HepG2 (cell line): ENCODE results near the gene SUMO1. TPM values are rescaled to one million over a fixed set of nuclear protein-coding genes. Genes with fewer than 3 reads are reported as not detected.

Experiments used
- ATAC-seq: fragments of 200-7000 bp; cut with Tn5 transposase; 3 replicates; pipeline ENCODE4 v1.9.1; 2020; ENCODE audit warnings: mild to moderate bottlenecking, moderate library complexity
- BruUV-seq: library from RNA; stranded (reverse); fragments of 400-500 nt; replicated peaks from 2 replicates; lab custom pipeline; 2021; lab: Mats Ljungman, UMichigan
- CTCF ChIA-PET: fragments of 300-600 bp; formaldehyde crosslinking; extraction: SDS; loops from one replicate; lab custom pipeline; 2021; ENCODE audit warnings: low total read pairs, inconsistent platforms, low intra/inter-chr PET ratio; lab: Yijun Ruan, JAX
- POLR2A ChIA-PET: fragments of 350-600 bp; sonication (Branson Sonifier 250); formaldehyde crosslinking; loops from one replicate; lab custom pipeline; 2020; ENCODE audit warnings: antibody characterized with exemption, inconsistent platforms; lab: Yijun Ruan, JAX
- DNase-seq: peaks from one replicate; pipeline ENCODE4 v3.0.0-alpha.2; 2015; ENCODE audit warnings: low spot score
- FAIRE-seq: peaks from 3 replicates; lab custom pipeline; 2011; peaks lifted over from hg19 to GRCh38; lab: Jason Lieb, UNC
- H2AFZ ChIP-seq: one replicate; pipeline ENCODE4 v1.6.1; 2011; ENCODE audit warnings: low read length, inconsistent platforms
- H3K27ac ChIP-seq: fragments of 300-600 bp; 3 replicates; pipeline ENCODE4 v1.8.0; 2011; ENCODE audit warnings: mixed run types, mild to moderate bottlenecking, mixed read lengths, low read length, inconsistent platforms; ENCODE audit not compliant: insufficient read depth; ENCODE audit errors: extremely low read length
- H3K27me3 ChIP-seq, 2 experiments: fragments of 200-600 bp in 1 of 2; 2 replicates in 1 of 2; 3 replicates in 1 of 2; pipeline versions ENCODE4 v1.6.0 to v1.8.0; 2011; ENCODE audit warnings: low read length in 2 of 2, mild to moderate bottlenecking in 2 of 2, moderate library complexity in 2 of 2, inconsistent platforms in 1 of 2; ENCODE audit not compliant: insufficient read depth in 2 of 2, control insufficient read depth in 1 of 2
- H3K36me3 ChIP-seq, 2 experiments: fragments of 200-600 bp in 1 of 2; replicated peaks in 1 of 2; 2 replicates in 1 of 2; 3 replicates in 1 of 2; pipeline versions ENCODE4 v1.5.1 to v1.8.0; 2011; ENCODE audit warnings: low read length in 2 of 2, inconsistent platforms in 1 of 2; ENCODE audit not compliant: insufficient read depth in 2 of 2, control insufficient read depth in 1 of 2
- H3K4me1 ChIP-seq: 2 replicates; pipeline ENCODE4 v1.5.1; 2012; ENCODE audit warnings: low read length, inconsistent platforms; ENCODE audit not compliant: insufficient read depth
- H3K4me2 ChIP-seq: 2 replicates; pipeline ENCODE4 v1.6.0; 2011; ENCODE audit warnings: low read depth, low read length, inconsistent platforms
- H3K4me3 ChIP-seq, 3 experiments: fragments of 200-600 bp in 1 of 3; sonication (generic), shearing (Covaris generic) in 1 of 3; replicated peaks in 1 of 3; 2 replicates each; pipeline ENCODE4 v1.5.1; 2011 to 2016; ENCODE audit warnings: low read length in 3 of 3, inconsistent platforms in 2 of 3, low read depth in 2 of 3, mild to moderate bottlenecking in 2 of 3, control low read depth in 1 of 3, mixed read lengths in 1 of 3; ENCODE audit not compliant: insufficient read depth in 1 of 3
- H3K79me2 ChIP-seq: one replicate; pipeline ENCODE4 v1.6.1; 2011; ENCODE audit warnings: low read length, inconsistent platforms; ENCODE audit not compliant: insufficient read depth
- H3K9ac ChIP-seq: 2 replicates; pipeline ENCODE4 v1.6.0; 2011; ENCODE audit warnings: mild to moderate bottlenecking, low read depth, low read length, inconsistent platforms; ENCODE audit not compliant: insufficient read depth
- H3K9me3 ChIP-seq: 2 replicates; pipeline ENCODE4 v1.5.1; 2012; ENCODE audit warnings: mild to moderate bottlenecking, low read length
- H4K20me1 ChIP-seq: 2 replicates; pipeline ENCODE4 v1.6.0; 2011; ENCODE audit warnings: inconsistent platforms, mild to moderate bottlenecking, low read length, moderate library complexity; ENCODE audit not compliant: insufficient read depth
- ARNT2 ChIP-seq: sonication (generic); formaldehyde crosslinking; IDR thresholded peaks from 2 replicates; pipeline ENCODE4 v1.8.0; 2022; ENCODE audit warnings: mild to moderate bottlenecking, low read depth, missing genetic modification reagents, moderate library complexity
- JDP2 ChIP-seq: sonication (generic); formaldehyde crosslinking; IDR thresholded peaks from 2 replicates; pipeline ENCODE4 v1.8.1; 2022; ENCODE audit warnings: missing genetic modification reagents, borderline replicate concordance
- KLF6 ChIP-seq: IDR thresholded peaks from 2 replicates; pipeline ENCODE4 v1.8.0; 2016; ENCODE audit warnings: missing biosample characterization, missing genetic modification reagents
- KLF9 ChIP-seq: IDR thresholded peaks from 2 replicates; pipeline ENCODE4 v1.6.1; 2016; ENCODE audit warnings: low read depth
- MBNL3 ChIP-seq: fragments of 250-450 bp; sonication (Bioruptor Pico); conservative IDR thresholded peaks from 2 replicates; pipeline ENCODE4 v1.8.0; 2022; ENCODE audit warnings: mild to moderate bottlenecking, inconsistent platforms
- REPIN1 ChIP-seq: sonication (generic); formaldehyde crosslinking; IDR thresholded peaks from 2 replicates; pipeline ENCODE4 v1.8.0; 2022; ENCODE audit warnings: missing genetic modification reagents, low read depth, mild to moderate bottlenecking, borderline replicate concordance
- RXRA ChIP-seq: sonication (generic); formaldehyde crosslinking; IDR thresholded peaks from 2 replicates; pipeline ENCODE4 v1.5.1; 2020; ENCODE audit warnings: missing genetic modification reagents
- SMAD9 ChIP-seq: sonication (generic); formaldehyde crosslinking; IDR thresholded peaks from 2 replicates; pipeline ENCODE4 v1.5.1; 2020; ENCODE audit warnings: mild to moderate bottlenecking, missing genetic modification reagents
- SP2 ChIP-seq: sonication (generic); formaldehyde crosslinking; IDR thresholded peaks from 2 replicates; pipeline ENCODE4 v1.5.1; 2020; ENCODE audit warnings: mild to moderate bottlenecking, missing genetic modification reagents
- STAG1 ChIP-seq: sonication (generic); formaldehyde crosslinking; IDR thresholded peaks from 2 replicates; pipeline ENCODE4 v1.4.0; 2020; ENCODE audit warnings: missing genetic modification reagents
- ZFP62 ChIP-seq: sonication (generic); formaldehyde crosslinking; IDR thresholded peaks from 2 replicates; pipeline ENCODE4 v1.4.0; 2020; ENCODE audit warnings: missing genetic modification reagents
- ZNF3 ChIP-seq: IDR thresholded peaks from 2 replicates; pipeline ENCODE4 v1.7.0; 2017; ENCODE audit warnings: inconsistent platforms
- ZNF543 ChIP-seq: sonication (generic); formaldehyde crosslinking; IDR thresholded peaks from 2 replicates; pipeline ENCODE4 v1.4.0; 2020; ENCODE audit warnings: mild to moderate bottlenecking, missing genetic modification reagents
- ZNF839 ChIP-seq: sonication (generic); formaldehyde crosslinking; IDR thresholded peaks from 2 replicates; pipeline ENCODE4 v1.4.0; 2020; ENCODE audit warnings: missing genetic modification reagents, mild to moderate bottlenecking, borderline replicate concordance
- ZZZ3 ChIP-seq: sonication (generic); formaldehyde crosslinking; IDR thresholded peaks from 2 replicates; pipeline ENCODE4 v1.4.0; 2020; ENCODE audit warnings: missing genetic modification reagents, mild to moderate bottlenecking, borderline replicate concordance
- in situ Hi-C: cut with HindIII; loops from 2 replicates; pipeline ENCODE4 v1.10.0; 2017; ENCODE audit warnings: low pct_unique_long_range_greater_than_20kb; ENCODE audit not compliant: extremely low pct_ligation_motif_present
- intact Hi-C: fragments of 100-400 bp; cut with micrococcal nuclease; formaldehyde crosslinking; loops from one replicate; pipeline ENCODE4 v1.10.0; 2022; ENCODE audit not compliant: unreplicated experiment
- polyA plus RNA-seq, 8 experiments: library from polyadenylated mRNA; depleted of rRNA in 3 of 8; stranded (reverse) in 7 of 8; unstranded in 1 of 8; fragments of >200 nt; fragmentation: Illumina TruSeq in 4 of 8; extraction: Trizol in 4 of 8; gene quantifications; 2 replicates each; pipeline versions ENCODE4 v1.2.1 to v1.2.3, GENCODE V29; 2011 to 2016; ENCODE audit warnings: low read depth in 4 of 8, missing spikeins in 1 of 8, mixed read lengths in 1 of 8; ENCODE audit not compliant: insufficient read depth in 1 of 8
- total RNA-seq, 5 experiments: library from RNA; depleted of rRNA; stranded (reverse); fragments of >200 nt; fragmentation: Illumina TruSeq; extraction: Trizol; gene quantifications; 2 replicates each; pipeline ENCODE4 v1.2.3, GENCODE V29; 2016; ENCODE audit warnings: low read depth in 1 of 5
- TF ChIP-seq, protein P1 (sequence below), 2 experiments: sonication (generic) in 1 of 2; formaldehyde crosslinking in 1 of 2; IDR thresholded peaks; 2 replicates each; pipeline versions ENCODE4 v1.4.0 to v1.6.1; 2018 to 2020; ENCODE audit warnings: missing genetic modification reagents in 2 of 2, borderline replicate concordance in 1 of 2, low read depth in 1 of 2, mild to moderate bottlenecking in 1 of 2, missing biosample characterization in 1 of 2
- TF ChIP-seq, protein P2 (sequence below): sonication (generic); formaldehyde crosslinking; IDR thresholded peaks from 2 replicates; pipeline ENCODE4 v1.4.0; 2020; ENCODE audit warnings: missing genetic modification reagents
- TF ChIP-seq, protein P3 (sequence below): sonication (generic); formaldehyde crosslinking; IDR thresholded peaks from 2 replicates; pipeline ENCODE4 v1.4.0; 2020; ENCODE audit warnings: missing genetic modification reagents

Gene SUMO1
- total and polyA plus RNA-seq, 2 of the 13 experiments (the other 11 are each of a cell fraction or from before 2014, with no cell fraction given) = 101 to 173 TPM

DNA sequence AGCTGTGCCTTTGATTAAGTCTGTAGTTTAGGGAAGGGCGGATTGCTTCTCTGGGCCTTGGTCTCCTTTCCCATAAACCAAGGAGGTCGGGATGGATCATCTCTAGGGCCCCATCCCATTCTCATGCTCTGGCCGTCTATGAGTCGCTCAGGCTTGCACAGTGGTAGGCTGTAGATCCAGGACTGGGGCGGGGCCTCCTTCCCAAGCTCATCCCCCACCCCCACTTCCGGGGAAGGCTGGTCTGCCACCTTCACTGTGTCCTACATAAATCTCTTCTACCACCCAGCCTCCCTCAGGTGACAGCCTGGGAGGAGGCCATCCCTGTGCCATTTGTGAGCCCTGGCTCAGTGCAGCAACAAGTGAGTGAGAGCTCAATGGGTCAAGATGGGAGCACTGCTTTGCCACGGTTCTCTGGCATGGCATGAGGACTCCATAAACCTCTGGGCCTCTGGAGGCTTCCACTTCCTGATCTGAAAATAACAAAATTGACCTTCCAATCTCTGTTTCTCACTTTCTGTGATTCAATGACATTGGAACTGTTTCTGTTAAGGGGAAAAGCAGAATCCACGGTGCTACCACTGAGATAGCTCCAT, 68.5 kb downstream of the SUMO1 start (continued):
- TF ChIP-seq, protein P1, sequence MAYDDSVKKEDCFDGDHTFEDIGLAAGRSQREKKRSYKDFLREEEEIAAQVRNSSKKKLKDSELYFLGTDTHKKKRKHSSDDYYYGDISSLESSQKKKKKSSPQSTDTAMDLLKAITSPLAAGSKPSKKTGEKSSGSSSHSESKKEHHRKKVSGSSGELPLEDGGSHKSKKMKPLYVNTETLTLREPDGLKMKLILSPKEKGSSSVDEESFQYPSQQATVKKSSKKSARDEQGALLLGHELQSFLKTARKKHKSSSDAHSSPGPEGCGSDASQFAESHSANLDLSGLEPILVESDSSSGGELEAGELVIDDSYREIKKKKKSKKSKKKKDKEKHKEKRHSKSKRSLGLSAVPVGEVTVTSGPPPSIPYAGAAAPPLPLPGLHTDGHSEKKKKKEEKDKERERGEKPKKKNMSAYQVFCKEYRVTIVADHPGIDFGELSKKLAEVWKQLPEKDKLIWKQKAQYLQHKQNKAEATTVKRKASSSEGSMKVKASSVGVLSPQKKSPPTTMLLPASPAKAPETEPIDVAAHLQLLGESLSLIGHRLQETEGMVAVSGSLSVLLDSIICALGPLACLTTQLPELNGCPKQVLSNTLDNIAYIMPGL (CRISPR knock-in tag; IDR thresholded peaks at IDR 0.05; ENCODE audit: borderline replicate concordance in 1 of 2, low read depth in 1 of 2) = no peak
- TF ChIP-seq SMAD9 (CRISPR knock-in tag) = no peak
- TF ChIP-seq MBNL3 (CRISPR knock-in tag) = no peak
- TF ChIP-seq RXRA (CRISPR knock-in tag) = no peak
- TF ChIP-seq ARNT2 (CRISPR knock-in tag) = no peak

DNA sequence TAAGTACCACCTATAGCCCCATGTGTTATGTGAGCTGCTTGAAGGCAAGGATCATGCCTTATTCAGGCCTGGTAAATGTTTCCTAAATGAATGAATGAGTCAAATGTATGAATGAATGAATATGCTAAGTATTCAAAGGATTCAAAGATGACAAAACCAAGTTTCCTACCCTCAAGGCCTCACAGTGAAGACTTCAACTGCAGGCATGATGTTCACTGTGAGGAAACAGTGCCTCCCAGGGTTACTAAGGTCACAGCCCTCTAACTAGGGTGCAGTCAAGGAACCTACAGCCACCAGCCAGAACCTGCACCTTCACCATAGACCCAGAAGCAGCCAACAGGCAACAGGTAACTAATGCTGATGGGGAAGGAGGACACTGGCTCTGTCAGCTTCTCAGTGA, 69.3 kb downstream of the SUMO1 start:
- H4K20me1 ChIP-seq = no peaks in the 10 kb centered on the region
- CTCF ChIA-PET = no interaction called here
- no TSS peak for BruUV-seq
- no peaks in the 10 kb centered on the region for H3K36me3 ChIP-seq
- H3K27ac ChIP-seq = no peak overlapping the region
- FAIRE-seq (no peak), DNase-seq (no peak), ATAC-seq (no peak)
- intact Hi-C loops = no loop called here
- H3K27me3 ChIP-seq = no peaks in the 10 kb centered on the region; a peak in 1 of 5 replicates
- POLR2A ChIA-PET = no interaction called here
- no peak overlapping the region for H2AFZ ChIP-seq
- H3K4me3 ChIP-seq = no peak overlapping the region
- H3K79me2 ChIP-seq = no peaks in the 10 kb centered on the region
- H3K9ac ChIP-seq = no peak overlapping the region
- H3K4me2 ChIP-seq = no peak overlapping the region
- H3K4me1 ChIP-seq = peaks cover 14% of the 10 kb centered on the region
- no peaks in the 10 kb centered on the region for H3K9me3 ChIP-seq
- in situ Hi-C loops = no loop called here
- TF ChIP-seq ZNF543 (CRISPR knock-in tag) = no peak
- no peak for TF ChIP-seq KLF6
- TF ChIP-seq, protein P2, sequence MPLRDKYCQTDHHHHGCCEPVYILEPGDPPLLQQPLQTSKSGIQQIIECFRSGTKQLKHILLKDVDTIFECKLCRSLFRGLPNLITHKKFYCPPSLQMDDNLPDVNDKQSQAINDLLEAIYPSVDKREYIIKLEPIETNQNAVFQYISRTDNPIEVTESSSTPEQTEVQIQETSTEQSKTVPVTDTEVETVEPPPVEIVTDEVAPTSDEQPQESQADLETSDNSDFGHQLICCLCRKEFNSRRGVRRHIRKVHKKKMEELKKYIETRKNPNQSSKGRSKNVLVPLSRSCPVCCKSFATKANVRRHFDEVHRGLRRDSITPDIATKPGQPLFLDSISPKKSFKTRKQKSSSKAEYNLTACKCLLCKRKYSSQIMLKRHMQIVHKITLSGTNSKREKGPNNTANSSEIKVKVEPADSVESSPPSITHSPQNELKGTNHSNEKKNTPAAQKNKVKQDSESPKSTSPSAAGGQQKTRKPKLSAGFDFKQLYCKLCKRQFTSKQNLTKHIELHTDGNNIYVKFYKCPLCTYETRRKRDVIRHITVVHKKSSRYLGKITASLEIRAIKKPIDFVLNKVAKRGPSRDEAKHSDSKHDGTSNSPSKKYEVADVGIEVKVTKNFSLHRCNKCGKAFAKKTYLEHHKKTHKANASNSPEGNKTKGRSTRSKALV (CRISPR knock-in tag) = no peak
- TF ChIP-seq, protein P3, sequence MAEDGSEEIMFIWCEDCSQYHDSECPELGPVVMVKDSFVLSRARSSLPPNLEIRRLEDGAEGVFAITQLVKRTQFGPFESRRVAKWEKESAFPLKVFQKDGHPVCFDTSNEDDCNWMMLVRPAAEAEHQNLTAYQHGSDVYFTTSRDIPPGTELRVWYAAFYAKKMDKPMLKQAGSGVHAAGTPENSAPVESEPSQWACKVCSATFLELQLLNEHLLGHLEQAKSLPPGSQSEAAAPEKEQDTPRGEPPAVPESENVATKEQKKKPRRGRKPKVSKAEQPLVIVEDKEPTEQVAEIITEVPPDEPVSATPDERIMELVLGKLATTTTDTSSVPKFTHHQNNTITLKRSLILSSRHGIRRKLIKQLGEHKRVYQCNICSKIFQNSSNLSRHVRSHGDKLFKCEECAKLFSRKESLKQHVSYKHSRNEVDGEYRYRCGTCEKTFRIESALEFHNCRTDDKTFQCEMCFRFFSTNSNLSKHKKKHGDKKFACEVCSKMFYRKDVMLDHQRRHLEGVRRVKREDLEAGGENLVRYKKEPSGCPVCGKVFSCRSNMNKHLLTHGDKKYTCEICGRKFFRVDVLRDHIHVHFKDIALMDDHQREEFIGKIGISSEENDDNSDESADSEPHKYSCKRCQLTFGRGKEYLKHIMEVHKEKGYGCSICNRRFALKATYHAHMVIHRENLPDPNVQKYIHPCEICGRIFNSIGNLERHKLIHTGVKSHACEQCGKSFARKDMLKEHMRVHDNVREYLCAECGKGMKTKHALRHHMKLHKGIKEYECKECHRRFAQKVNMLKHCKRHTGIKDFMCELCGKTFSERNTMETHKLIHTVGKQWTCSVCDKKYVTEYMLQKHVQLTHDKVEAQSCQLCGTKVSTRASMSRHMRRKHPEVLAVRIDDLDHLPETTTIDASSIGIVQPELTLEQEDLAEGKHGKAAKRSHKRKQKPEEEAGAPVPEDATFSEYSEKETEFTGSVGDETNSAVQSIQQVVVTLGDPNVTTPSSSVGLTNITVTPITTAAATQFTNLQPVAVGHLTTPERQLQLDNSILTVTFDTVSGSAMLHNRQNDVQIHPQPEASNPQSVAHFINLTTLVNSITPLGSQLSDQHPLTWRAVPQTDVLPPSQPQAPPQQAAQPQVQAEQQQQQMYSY (CRISPR knock-in tag) = no peak
- no peak for TF ChIP-seq ZNF3 (CRISPR knock-in tag)
- no peak for TF ChIP-seq ZNF839
- no peak for TF ChIP-seq JDP2 (CRISPR knock-in tag)
- no peak for TF ChIP-seq KLF9 (CRISPR knock-in tag)
- no peak for TF ChIP-seq REPIN1 (CRISPR knock-in tag)
- TF ChIP-seq ZZZ3 (CRISPR knock-in tag) = no peak
- no peak for TF ChIP-seq ZFP62
- no peak for TF ChIP-seq SP2 (CRISPR knock-in tag)
- no peak for TF ChIP-seq STAG1 (CRISPR knock-in tag)
